ENCODE data around the gene GREB1L.

DNA sequence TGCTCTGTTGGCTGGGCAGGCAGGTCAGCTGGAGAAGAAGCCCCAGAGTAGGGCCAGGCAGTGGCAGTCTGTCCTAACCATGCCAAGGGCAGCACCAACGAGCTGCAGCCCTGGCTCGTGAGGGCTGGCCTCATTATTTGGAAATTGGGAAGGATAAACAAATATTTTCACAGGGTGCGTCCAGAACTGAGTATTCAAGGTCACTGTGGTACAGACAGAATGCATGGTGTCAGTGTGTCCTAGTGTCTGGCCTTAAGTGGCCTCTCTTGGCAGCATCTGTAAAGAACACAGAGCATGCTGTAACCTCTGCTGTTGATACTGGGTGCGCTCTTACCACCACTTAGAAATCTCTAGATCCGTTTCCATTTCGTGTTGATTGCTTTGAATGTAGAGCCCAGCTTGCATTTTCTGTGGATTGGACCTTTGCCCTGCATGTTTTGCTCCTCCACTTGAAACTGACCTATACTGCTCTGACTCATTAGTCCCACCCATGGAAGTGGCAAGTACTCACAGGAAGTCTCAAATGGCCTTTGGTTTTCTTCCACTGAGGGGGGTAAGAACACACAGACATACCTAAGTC is 88.2 kb downstream of the GREB1L start:
- TF ChIP-seq SREBF2 (IDR thresholded peaks at IDR 0.05) (no peak), CTCF (IDR thresholded peaks at IDR 0.05) (no peak), RAD21 (conservative IDR thresholded peaks at IDR 0.05 in 1 of 2, IDR thresholded peaks at IDR 0.05 in 1 of 2) (no peak), JUN (IDR thresholded peaks at IDR 0.05) (no peak), MYC (IDR thresholded peaks at IDR 0.05; ENCODE audit: borderline replicate concordance, low read length) (no peak)

All from A549 (cell line).